HG03575 (cell line): ENCODE results near the gene VKORC1.
"Not testable (repeated sequence)": the region's sequence is repeated elsewhere in the genome, so short reads cannot be mapped to it uniquely, and the experiment has no call there.

Experiments
- ATAC-seq: cut with Tn5 transposase; IDR thresholded peaks from one replicate; pipeline ENCODE4 v1.9.1; 2021; ENCODE audit not compliant: unreplicated experiment, insufficient number of reproducible peaks, low FRiP score; ENCODE audit errors: extremely low read depth

Gene VKORC1

GRCh38 chr16:31094424-31095120 lies at the start of gene VKORC1:
Gene VKORC1, minus strand, starts transcription at chr16:31094797. Its CDS starts 68 bp downstream, at chr16:31094729.
- ATAC-seq, result no peak

GRCh38 chr16:31143694-31144148 lies 49.1 kb upstream of the VKORC1 start:
- no peak for ATAC-seq

- no peak for ATAC-seq
Measured at GRCh38 chr16:31143011-31143693, 48.6 kb upstream of the VKORC1 start.

- peak; percentile 28 for ATAC-seq
Measured at GRCh38 chr16:31142109-31143010, 47.8 kb upstream of the VKORC1 start.

GRCh38 chr16:31141489-31142108 lies 47.0 kb upstream of the VKORC1 start:
- ATAC-seq, result no peak

- ATAC-seq, result not testable (repeated sequence)
Measured at GRCh38 chr16:31141071-31141469, 46.5 kb upstream of the VKORC1 start.

GRCh38 chr16:31138621-31139578 lies 44.3 kb upstream of the VKORC1 start:
- no peak for ATAC-seq

GRCh38 chr16:31136822-31137499 lies 42.4 kb upstream of the VKORC1 start:
- not testable (repeated sequence) for ATAC-seq

- no peak for ATAC-seq
Measured at GRCh38 chr16:31136287-31136662, 41.7 kb upstream of the VKORC1 start.

- no peak for ATAC-seq
Measured at GRCh38 chr16:31135535-31136286, 41.1 kb upstream of the VKORC1 start, which contains the start of gene PRSS8. Gene PRSS8, minus strand, starts transcription at chr16:31135727. Its CDS starts 229 bp downstream, at chr16:31135498.

- ATAC-seq, result no peak
Measured at GRCh38 chr16:31134625-31135534, 40.3 kb upstream of the VKORC1 start.

- no peak for ATAC-seq
Measured at GRCh38 chr16:31134091-31134571, 39.5 kb upstream of the VKORC1 start.

GRCh38 chr16:31133046-31133501 lies 38.5 kb upstream of the VKORC1 start:
- no peak for ATAC-seq

- no peak for ATAC-seq
Measured at GRCh38 chr16:31132303-31132979, 37.8 kb upstream of the VKORC1 start.

- ATAC-seq, result no peak
Measured at GRCh38 chr16:31131841-31132271, 37.3 kb upstream of the VKORC1 start.
